ENCODE measurements around the gene LRRC31.

The LRRC31 gene

DNA sequence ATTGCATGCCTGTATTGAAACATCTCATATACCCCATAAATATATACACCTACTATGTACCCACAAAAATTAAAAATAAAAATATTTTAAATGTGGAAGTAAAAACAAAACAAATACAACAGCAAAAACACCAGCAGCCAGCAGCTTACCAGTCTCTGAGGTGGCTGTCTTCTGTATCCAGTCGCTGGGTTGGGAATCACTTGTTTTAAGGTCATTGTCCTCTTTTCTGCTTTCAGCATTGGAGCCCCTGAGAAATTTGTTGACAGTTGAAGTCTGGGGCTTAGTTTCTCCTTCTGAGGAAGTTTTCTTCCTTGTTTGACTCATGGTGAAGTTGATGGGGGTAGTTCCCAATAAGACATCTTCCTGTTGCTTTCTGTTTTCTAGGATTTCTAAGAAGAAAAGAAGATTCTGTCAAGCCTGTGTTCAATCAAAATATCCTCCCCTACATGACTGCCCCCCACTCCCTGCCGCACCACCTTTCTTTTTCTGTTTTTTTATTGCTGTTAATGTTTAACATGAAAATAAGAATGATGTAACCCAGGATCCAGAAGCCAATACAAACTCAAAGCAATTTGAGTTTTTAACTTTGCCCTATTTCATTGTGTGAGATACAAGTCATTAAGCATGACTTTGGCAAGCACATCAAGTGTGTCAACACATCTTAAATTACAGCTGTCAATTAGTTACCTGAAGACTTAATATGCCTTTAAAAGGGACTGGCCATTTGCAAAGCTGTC, at the start of gene LRRC31:
Gene LRRC31, minus strand, starts transcription at position 452 of the 737 bp plus-strand sequence. Its CDS starts 128 bp downstream, at position 324.
- no peak for DNase-seq (ENCODE audit: low spot score)

GRCh38 chr3:169914321-169914720, 44.6 kb upstream of the LRRC31 start:
- DNase-seq (ENCODE audit: low spot score): peak; percentile 30

- no peak for DNase-seq (ENCODE audit: low spot score)
These were observed 43.6 kb upstream of the LRRC31 start for GRCh38 chr3:169913323-169913722.

GRCh38 chr3:169911272-169911671, 41.5 kb upstream of the LRRC31 start, which contains the start of gene SAMD7:
SAMD7 (plus strand) TSS chr3:169911572; CDS start chr3:169919499, 7,927 bp downstream.
- no peak for DNase-seq (ENCODE audit: low spot score)

DNA sequence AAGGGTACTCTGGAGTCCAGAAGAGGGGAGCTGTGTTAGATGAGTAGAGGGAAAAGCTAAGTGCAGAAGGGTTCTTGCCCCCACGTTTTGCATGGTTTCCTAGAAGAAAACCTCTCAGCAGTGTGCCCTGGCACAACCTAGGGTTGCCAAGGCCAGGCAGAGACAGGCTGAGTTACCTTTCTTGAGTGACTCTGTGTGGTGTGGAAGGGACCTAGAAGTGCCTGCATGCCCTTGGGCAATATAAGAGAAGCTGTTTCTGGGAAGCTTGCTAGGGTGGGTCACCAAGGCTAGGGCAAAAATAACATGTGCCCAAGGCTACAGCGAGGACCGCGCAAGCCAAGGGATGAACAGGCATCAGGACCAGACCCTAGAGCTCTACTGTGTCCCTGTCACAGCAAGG, 38.2 kb upstream of the LRRC31 start:
- DNase-seq (ENCODE audit: low spot score): no peak

GRCh38 chr3:169907476-169907875, 37.7 kb upstream of the LRRC31 start:
- no peak for DNase-seq (ENCODE audit: low spot score)

GRCh38 chr3:169905404-169905803, 35.7 kb upstream of the LRRC31 start:
- DNase-seq (ENCODE audit: low spot score): no peak

- no peak for DNase-seq (ENCODE audit: low spot score)
These were observed 31.7 kb upstream of the LRRC31 start for GRCh38 chr3:169901453-169901852.

DNA sequence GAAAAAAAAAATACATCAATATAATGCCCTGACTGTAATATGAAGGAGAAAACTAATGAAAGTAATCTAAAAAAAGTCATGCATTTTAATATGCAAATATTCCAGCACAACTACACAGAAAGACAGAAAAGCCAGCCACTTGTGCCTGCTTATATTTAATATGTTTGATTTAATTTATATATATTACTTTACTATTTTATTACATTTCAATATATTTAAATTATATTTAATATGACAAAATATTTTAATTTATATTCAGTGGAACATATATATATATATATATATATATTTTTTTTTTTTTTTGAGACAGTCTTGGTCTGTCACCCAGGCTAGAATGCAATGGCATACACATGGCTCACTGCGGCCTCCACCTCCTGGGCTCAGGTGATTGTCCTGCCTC, 27.5 kb upstream of the LRRC31 start:
- DNase-seq (ENCODE audit: low spot score): no peak

GRCh38 chr3:169895072-169895471, 25.3 kb upstream of the LRRC31 start:
- no peak for DNase-seq (ENCODE audit: low spot score)

- no peak for DNase-seq (ENCODE audit: low spot score)
These were observed 24.4 kb upstream of the LRRC31 start for GRCh38 chr3:169894110-169894509.

DNA sequence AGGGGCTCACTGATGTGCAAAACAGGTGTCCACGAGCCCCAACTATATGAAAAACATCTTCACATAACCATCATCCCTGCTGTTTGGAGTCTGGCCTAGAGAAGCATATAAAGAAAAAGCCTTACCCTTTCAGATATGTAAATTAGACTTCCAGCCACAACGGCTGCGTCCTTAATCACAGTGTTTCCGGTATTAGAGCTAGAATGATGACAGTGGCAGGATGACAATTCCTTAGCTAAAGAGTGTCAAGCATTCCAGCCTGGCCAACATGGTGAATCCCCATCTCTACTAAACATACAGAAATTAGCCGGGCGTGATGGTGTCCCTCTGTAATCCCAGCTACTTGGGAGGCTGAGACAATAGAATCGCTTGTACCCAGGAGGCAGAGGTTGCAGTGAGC, 22.2 kb upstream of the LRRC31 start:
- no peak for DNase-seq (ENCODE audit: low spot score)

GRCh38 chr3:169886671-169887070, 16.9 kb upstream of the LRRC31 start:
- DNase-seq (ENCODE audit: low spot score): no peak

GRCh38 chr3:169880576-169881250, 11.0 kb upstream of the LRRC31 start:
- no peak for DNase-seq (ENCODE audit: low spot score)

- DNase-seq (ENCODE audit: low spot score): no peak
These were observed 10.3 kb upstream of the LRRC31 start for GRCh38 chr3:169879845-169880575.

DNA sequence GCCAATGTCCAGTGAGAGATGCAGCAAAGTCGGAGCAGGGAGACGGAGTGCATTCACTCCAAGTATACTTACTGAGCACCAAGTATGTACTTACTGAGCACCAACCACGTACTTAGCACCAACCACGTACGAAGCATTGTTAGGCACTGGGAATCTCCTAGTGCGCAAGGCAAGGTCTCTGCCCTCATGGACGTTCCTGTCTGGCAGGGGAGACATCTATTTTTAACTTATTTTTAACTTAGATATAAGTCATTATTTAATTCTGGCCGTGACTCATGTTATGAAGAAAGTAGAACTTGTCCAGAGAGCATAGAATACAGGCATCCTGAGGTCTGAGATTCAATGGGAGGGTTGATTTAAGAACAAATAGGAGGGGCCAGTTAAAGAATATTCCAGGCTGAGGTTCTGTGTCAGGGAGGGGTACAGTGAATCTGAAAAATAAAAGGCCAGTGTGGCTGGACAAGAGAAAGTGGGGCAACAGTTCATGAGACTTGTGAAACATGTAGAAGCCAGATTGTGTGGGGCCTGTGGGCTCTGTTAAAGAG, 9.3 kb upstream of the LRRC31 start:
- no peak for DNase-seq (ENCODE audit: low spot score)

DNA sequence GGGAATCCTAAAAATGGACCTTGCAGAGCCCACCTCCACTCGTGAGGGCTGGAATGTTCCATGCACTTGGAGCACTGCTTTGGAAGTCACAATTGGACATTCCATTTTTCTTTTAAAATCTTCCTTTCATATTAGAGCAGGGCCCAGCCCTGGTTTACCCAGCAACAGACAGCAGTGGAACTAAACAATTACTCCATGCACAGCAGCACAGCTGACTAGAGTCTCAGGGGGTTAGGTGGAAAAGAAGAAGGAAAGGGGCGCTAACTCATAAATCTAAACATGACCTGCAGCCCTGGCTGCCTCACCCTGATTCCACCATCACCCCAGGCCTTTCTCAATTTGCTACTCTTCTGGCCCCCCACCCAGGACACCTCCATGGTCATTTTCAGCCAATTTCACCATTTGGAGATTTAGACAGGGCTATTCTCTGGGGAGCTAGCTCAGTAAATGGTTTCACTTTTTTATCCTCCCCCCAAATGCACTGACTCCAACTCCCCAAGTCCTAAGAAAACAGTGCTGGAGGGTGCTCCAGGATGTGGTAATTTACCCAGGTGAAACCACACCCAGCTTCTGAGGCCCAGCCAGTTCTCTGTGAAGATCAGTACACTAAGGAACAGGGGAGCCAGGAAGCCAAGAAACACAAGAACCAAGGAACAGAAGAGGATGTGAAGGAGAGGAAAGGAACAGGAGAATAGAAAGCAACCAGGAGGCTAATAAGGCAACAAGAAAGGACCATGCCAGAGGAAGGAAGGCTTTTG, 1.6 kb upstream of the LRRC31 start:
- no peak for DNase-seq (ENCODE audit: low spot score)

GRCh38 chr3:169868369-169868768, 1.4 kb downstream of the LRRC31 start:
- no peak for DNase-seq (ENCODE audit: low spot score)

GRCh38 chr3:169867584-169868210, 2.0 kb downstream of the LRRC31 start:
- no peak for DNase-seq (ENCODE audit: low spot score)

- DNase-seq (ENCODE audit: low spot score): no peak
These were observed 4.5 kb downstream of the LRRC31 start for GRCh38 chr3:169865176-169865767.

GRCh38 chr3:169864270-169864669, 5.5 kb downstream of the LRRC31 start:
- DNase-seq (ENCODE audit: low spot score): no peak

Measured in kidney capillary endothelial cell (primary cell).